ACC112 (cell line): ENCODE measurements around the gene ZNF213.
A peak's percentile ranks its signal among the peaks of the same experiment; 100 is the strongest.

ENCODE experiments used
- H2AFZ ChIP-seq: fragments of 200-600 bp; sonication (generic); one replicate; pipeline ENCODE4 v1.6.0; 2017; ENCODE audit warnings: antibody characterized with exemption, low read length; ENCODE audit not compliant: unreplicated experiment
- H3K27ac ChIP-seq: fragments of 200-600 bp; sonication (generic); 2 replicates; pipeline ENCODE4 v1.5.1; 2014; ENCODE audit warnings: low read depth, mild to moderate bottlenecking, antibody characterized with exemption, low read length, moderate library complexity
- H3K27me3 ChIP-seq: fragments of 200-600 bp; sonication (generic); 2 replicates; pipeline ENCODE4 v1.6.1; 2014; ENCODE audit warnings: mild to moderate bottlenecking, antibody characterized with exemption, low read length, moderate library complexity, mixed read lengths; ENCODE audit not compliant: insufficient read depth
- H3K36me3 ChIP-seq: fragments of 200-600 bp; sonication (generic); 2 replicates; pipeline ENCODE4 v1.6.1; 2016; ENCODE audit warnings: mild to moderate bottlenecking, antibody characterized with exemption, low read length, moderate library complexity, mixed read lengths; ENCODE audit not compliant: insufficient read depth
- H3K4me1 ChIP-seq: fragments of 200-600 bp; sonication (generic); one replicate; pipeline ENCODE4 v1.6.1; 2016; ENCODE audit warnings: low read length, mixed read lengths; ENCODE audit not compliant: insufficient read depth, unreplicated experiment, control insufficient read depth
- H3K4me3 ChIP-seq: fragments of 200-600 bp; sonication (generic); 2 replicates; pipeline ENCODE4 v1.5.1; 2014; ENCODE audit warnings: mild to moderate bottlenecking, low read depth, low read length
- H3K79me2 ChIP-seq: fragments of 200-600 bp; sonication (generic); one replicate; pipeline ENCODE4 v1.6.0; 2016; ENCODE audit warnings: low read length; ENCODE audit not compliant: control insufficient read depth, unreplicated experiment, insufficient read depth

Gene ZNF213

DNA sequence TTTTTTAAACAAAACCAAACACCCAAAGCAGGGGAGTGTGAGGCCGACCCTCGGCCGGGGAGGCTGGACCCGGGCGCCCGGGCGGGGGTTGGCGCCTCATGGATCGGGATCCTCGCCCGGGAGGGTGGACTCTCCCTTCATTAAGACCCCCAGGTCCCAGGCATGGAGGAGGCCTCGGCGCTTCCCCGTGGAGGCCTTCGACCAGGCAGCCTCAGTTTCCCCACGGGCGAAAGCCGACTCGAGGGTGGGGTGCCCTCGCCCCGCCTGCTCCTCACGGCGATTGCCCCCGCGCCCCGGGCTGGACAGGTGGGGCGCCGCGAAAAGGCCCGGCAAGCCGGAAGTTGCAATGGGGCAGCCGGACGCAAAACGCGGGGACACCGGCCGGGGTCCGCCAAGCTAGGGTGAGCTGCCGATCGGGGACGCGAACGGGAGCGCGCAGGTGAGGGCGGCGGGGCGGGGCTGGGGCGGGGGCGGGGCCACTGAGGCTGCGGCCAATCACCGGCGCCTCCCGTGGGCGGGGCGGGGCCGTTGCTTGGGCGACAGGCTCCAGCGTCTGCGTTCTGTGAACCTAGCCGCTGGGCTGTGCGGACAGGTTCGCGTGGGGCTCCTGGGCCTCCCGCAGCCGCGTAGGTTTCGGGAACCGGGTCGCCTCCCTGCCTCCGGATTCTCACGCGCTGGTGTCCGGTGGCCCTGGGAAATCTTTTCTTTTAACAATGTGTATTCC, 28.5 kb upstream of the ZNF213 start:
- H3K27ac ChIP-seq = no peak overlapping the region
- peak overlapping the region; percentile 84 for H2AFZ ChIP-seq
- peaks cover 3% of the 10 kb centered on the region for H3K4me1 ChIP-seq
- H3K79me2 ChIP-seq = no peaks in the 10 kb centered on the region
- peak overlapping the region; percentile 81 for H3K4me3 ChIP-seq
- no peaks in the 10 kb centered on the region for H3K27me3 ChIP-seq
- H3K36me3 ChIP-seq = no peaks in the 10 kb centered on the region

DNA sequence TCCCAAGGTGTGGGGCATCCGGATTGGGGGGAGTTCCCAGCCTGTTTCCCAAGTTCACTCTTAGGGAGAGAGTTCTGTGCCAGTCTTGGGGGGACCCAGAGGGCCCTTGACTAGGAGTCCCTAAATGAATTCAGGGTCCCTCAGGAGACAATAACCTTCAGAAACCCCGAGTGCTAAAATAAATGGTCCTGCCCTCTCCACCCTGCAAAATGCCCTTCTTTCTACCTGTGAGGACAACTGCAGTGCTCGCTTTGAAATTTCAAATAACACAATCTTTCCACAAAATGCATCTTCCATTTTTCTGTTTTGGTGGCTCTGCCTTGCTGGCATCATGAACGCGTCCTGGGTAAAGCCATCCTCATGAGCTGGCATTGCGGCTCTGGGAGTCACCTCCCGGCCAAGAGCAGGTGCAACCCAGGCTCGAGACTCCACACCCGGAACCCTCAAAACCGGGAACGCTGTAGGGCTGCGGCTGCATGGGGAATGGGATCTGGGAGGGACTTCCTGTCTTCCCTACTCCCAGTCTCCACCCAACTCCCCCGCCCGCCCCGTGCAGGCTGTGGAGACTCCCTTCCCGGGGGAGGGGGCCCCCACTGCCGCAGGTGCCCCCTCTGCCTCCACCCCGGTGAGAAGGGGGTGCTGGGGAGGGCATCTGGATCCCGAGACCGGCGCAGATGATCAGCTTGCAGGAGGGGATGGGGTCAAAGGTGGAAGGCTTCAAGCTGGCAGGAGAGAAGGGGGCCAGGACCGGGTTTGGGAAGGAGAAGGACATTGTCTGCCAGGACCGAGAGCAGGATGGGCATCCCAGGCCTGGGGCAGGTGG, 22.6 kb upstream of the ZNF213 start, which contains the start of gene ZNF205:
Gene ZNF205 (plus strand): TSS at position 529 of the 823 bp plus-strand sequence. CDS start 845 bp downstream, outside the sequence.
- Histone ChIP-seq H3K36me3 (no peaks in the 10 kb centered on the region), H3K27ac (no peak within 1 kb of the TSS), H3K4me1 (peaks cover 11% of the 10 kb centered on the region), H3K4me3 (peak within 1 kb of the TSS; percentile 94), H3K27me3 (no peaks in the 10 kb centered on the region), H3K79me2 (peaks cover 4% of the 10 kb centered on the region), H2AFZ (peak within 1 kb of the TSS; percentile 98)

DNA sequence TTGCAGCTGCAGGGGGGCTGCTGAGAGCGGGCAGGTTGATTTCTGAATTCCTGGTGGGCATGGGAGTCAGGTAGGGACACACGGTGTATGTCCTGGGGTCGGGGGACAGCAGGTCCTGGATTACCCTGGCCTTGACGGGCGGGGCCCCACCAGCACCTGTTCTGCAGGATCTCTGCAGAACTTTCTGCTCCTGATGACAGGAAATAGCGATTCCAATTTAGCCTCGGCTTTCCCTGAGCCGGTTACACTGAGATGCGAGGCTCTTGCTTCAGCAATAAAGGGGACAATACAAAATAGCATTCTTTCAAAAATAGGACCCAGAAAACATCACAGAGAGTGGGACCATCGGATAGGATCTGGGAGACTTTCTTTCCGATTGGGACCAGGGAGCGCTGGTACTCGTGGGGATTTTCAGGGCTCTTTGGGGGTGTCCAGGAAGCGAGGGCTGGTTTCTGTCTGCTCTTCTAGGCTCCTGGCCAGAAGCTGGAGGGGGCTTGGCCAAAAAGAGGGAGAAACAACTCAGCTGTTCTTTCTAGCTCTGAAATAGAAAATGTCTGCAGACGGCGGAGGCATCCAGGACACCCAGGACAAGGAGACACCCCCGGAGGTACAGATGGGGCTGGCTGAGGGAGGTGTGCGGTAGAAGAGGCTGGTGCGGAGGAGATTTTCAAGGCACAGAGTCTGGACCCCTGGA, 21.8 kb upstream of the ZNF213 start:
- H3K27ac ChIP-seq = no peak overlapping the region
- no peaks in the 10 kb centered on the region for H3K27me3 ChIP-seq
- peaks cover 10% of the 10 kb centered on the region for H3K4me1 ChIP-seq
- no peaks in the 10 kb centered on the region for H3K36me3 ChIP-seq
- H3K79me2 ChIP-seq = peaks cover 4% of the 10 kb centered on the region
- H3K4me3 ChIP-seq = peak overlapping the region; percentile 94
- peak overlapping the region; percentile 87 for H2AFZ ChIP-seq

DNA sequence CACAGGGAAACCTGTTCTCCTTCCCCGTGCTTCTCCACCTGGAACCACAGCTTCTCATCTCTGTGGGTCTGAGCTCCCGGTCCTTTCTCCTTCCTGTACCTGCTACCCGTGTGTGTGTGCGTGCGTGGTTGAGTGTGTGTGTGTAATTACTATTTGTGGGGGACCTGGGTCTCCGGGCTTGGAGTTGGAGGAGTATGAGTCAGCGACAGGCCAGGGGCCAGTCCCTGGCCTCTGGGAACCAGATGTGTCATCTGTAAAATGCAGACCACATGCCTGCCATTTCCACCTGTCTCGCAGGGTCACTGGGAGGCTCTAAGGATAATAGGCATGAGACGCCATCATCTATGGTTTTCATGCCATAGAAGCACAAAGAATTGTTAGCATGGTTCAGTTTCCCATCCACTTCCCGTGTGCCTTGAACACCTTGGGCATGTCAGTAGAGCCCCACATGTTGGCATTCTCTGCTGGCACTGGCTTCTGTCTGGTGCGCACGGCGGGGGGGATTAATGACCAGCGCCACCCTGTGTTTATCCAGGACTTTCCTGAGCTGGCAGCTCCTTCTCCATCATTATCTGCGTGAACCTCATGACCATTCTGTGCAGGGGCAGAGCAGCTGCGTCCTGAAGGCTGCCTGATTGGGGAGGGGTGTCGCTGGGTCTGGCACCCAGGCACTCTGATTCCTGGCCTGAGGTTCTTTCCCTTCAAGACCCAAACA, 20.9 kb upstream of the ZNF213 start:
- Histone ChIP-seq H3K79me2 (peaks cover 4% of the 10 kb centered on the region), H3K27ac (no peak overlapping the region), H2AFZ (no peak overlapping the region), H3K36me3 (no peaks in the 10 kb centered on the region), H3K27me3 (no peaks in the 10 kb centered on the region), H3K4me3 (peak overlapping the region; percentile 94), H3K4me1 (peaks cover 10% of the 10 kb centered on the region)

DNA sequence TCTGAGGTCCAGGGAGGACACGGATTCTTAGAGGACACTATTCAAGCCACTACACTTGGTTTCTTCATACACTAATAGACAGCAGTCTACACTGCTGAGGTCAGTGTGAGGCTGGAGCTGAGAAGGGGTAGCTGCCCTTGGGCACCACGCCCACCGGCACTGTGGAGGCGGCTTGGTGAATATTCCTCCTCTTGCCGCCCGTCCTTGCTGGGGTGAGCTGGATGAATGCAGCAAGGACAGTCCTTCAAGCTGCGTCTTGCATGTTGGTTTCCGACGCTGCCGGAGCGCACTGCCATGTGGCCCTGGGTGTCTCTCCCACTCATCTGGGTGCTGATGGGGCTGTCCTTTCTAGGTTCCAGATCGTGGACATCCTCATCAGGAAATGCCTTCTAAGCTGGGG, 19.8 kb upstream of the ZNF213 start:
- no peak overlapping the region for H3K27ac ChIP-seq
- no peaks in the 10 kb centered on the region for H3K27me3 ChIP-seq
- H3K4me1 ChIP-seq = peaks cover 10% of the 10 kb centered on the region
- peaks cover 4% of the 10 kb centered on the region for H3K79me2 ChIP-seq
- no peak overlapping the region for H3K4me3 ChIP-seq
- H2AFZ ChIP-seq = no peak overlapping the region
- no peaks in the 10 kb centered on the region for H3K36me3 ChIP-seq

DNA sequence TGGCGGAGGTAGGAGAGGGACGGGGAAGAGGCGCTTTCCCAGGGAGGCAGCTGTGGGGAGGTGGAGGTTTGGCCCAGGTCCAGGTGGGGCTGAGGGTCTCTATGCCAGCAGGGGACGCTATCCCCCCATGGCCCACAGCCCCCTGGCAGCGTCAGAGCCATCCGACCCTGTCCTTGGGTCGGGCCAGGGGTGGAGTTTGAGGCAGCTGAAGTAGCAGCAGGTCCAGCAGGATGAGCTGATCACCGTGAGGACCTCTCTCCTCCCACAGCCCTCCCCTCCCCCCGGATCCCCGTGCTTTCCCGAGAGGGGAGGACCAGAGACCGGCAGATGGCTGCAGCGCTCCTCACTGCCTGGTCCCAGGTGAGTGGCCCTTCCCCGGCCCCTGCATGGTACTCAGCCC, 19.3 kb upstream of the ZNF213 start:
- H3K4me1 ChIP-seq = peaks cover 10% of the 10 kb centered on the region
- H3K36me3 ChIP-seq = no peaks in the 10 kb centered on the region
- no peaks in the 10 kb centered on the region for H3K27me3 ChIP-seq
- H2AFZ ChIP-seq = no peak overlapping the region
- H3K79me2 ChIP-seq = peaks cover 4% of the 10 kb centered on the region
- no peak overlapping the region for H3K27ac ChIP-seq
- H3K4me3 ChIP-seq = no peak overlapping the region

DNA sequence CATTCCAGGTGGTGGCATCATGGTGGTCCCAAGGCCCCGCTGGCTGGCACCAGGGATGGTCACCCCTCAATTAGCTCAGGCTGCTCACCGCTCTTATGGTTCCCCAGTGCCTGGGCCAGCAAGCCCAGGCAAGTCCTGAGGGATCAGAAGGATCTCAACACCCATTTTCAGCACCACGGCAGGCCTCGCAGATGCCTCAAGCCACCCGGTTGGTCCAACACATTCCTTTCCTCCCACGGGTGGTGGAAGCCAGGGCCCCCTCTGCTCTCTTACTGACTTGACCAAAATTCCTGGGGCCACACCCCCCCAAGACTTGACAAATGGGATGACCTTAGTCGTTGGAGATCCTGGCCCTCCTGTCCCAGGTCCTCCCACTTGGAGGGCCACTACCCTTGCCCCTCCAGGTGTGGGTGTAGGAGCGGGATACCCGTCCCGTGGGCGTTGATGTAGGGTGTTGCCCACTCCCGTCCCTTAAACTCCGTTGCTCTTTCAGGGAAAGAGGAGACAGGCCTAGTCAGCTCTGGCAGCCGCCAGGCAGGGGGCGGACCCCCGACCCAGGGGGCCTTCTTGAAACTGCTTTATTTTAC, 16.5 kb upstream of the ZNF213 start:
- no peak overlapping the region for H3K27ac ChIP-seq
- H3K36me3 ChIP-seq = no peaks in the 10 kb centered on the region
- peaks cover 10% of the 10 kb centered on the region for H3K4me1 ChIP-seq
- peaks cover 4% of the 10 kb centered on the region for H3K79me2 ChIP-seq
- H3K27me3 ChIP-seq = no peaks in the 10 kb centered on the region
- no peak overlapping the region for H3K4me3 ChIP-seq
- H2AFZ ChIP-seq = no peak overlapping the region

DNA sequence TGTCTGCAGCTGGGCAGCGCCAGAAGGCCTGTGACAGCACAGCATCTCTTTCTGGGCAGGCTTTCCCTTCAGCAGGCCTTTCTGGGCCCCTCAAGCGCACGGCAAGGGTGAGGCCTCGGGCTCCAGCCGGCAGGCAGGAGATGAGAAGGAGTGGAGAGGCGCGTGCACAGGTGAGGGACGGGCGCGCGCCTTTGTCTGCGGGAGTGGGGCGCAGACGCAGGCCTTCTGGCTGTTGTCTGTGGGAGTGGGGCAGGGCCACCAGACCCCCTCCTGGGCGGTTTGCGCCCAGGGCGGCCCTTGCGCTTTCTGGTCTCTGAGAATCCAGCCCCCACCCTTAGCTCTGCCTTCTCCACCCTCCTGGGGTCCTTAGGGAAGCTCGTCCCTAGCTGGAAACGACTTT, 16.0 kb upstream of the ZNF213 start:
- Histone ChIP-seq H3K27ac (no peak overlapping the region), H3K27me3 (no peaks in the 10 kb centered on the region), H3K79me2 (peaks cover 4% of the 10 kb centered on the region), H2AFZ (no peak overlapping the region), H3K36me3 (no peaks in the 10 kb centered on the region), H3K4me1 (peaks cover 4% of the 10 kb centered on the region), H3K4me3 (no peak overlapping the region)

DNA sequence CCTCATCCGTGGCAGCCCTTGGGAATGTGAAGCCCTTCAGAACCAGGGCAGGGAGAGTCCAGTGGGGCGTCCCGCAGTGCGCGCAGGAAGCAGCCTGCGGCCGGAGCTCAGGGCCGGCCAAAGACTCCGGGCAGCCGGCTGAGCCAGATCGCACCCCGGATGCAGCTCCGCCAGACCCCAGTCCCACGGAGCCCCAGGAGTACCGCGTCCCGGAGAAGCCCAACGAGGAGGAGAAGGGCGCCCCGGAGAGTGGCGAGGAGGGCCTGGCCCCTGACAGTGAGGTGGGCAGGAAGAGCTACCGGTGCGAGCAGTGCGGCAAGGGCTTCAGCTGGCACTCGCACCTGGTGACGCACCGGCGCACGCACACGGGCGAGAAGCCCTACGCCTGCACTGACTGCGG, 15.5 kb upstream of the ZNF213 start:
- H3K79me2 ChIP-seq = peaks cover 4% of the 10 kb centered on the region
- H3K27me3 ChIP-seq = no peaks in the 10 kb centered on the region
- no peaks in the 10 kb centered on the region for H3K36me3 ChIP-seq
- H2AFZ ChIP-seq = no peak overlapping the region
- no peak overlapping the region for H3K4me3 ChIP-seq
- no peak overlapping the region for H3K27ac ChIP-seq
- no peaks in the 10 kb centered on the region for H3K4me1 ChIP-seq
